Activated CD8-positive, alpha-beta memory T cell treated with anti-CD3 and anti-CD28 coated beads, Interleukin-2, amount 10 ng/mL, durations not matched to agents 7 days and 5 days (primary cell): ENCODE results near the gene ACOX1. TPM values are rescaled to one million over a fixed set of nuclear protein-coding genes. Genes with fewer than 3 reads are reported as not detected.
A peak's percentile ranks its signal among the peaks of the same experiment; 100 is the strongest.

Experiments
- ATAC-seq: fragments of 150-1000 bp; cut with Tn5 transposase; one replicate; pipeline ENCODE4 v1.10.0; 2021; ENCODE audit warnings: moderate library complexity
- CTCF ChIA-PET: fragments of 350-600 bp; sonication (Branson Sonifier 250); formaldehyde crosslinking; loops from one replicate; lab custom pipeline; 2021; ENCODE audit warnings: antibody characterized with exemption; lab: Charles Lee
- DNase-seq: peaks from one replicate; pipeline ENCODE4 v3.0.0-alpha.2; 2020
- H3K27ac Mint-ChIP-seq: one replicate; pipeline ENCODE4 v1.8.0; 2021; ENCODE audit warnings: mild to moderate bottlenecking, mixed read lengths
- H3K27me3 Mint-ChIP-seq: one replicate; pipeline ENCODE4 v1.8.0; 2021; ENCODE audit warnings: mixed read lengths
- H3K36me3 Mint-ChIP-seq: one replicate; pipeline ENCODE4 v1.8.0; 2021; ENCODE audit warnings: mild to moderate bottlenecking, mixed read lengths
- H3K4me1 Mint-ChIP-seq: one replicate; pipeline ENCODE4 v1.8.0; 2021; ENCODE audit warnings: mixed read lengths
- H3K4me3 Mint-ChIP-seq: one replicate; pipeline ENCODE4 v1.8.0; 2021; ENCODE audit warnings: mild to moderate bottlenecking, moderate library complexity, mixed read lengths
- H3K9me3 Mint-ChIP-seq: one replicate; pipeline ENCODE4 v1.8.0; 2022; ENCODE audit warnings: low read depth, mixed read lengths
- total RNA-seq, 2 experiments: library from RNA; stranded (reverse); gene quantifications; one replicate each; pipeline ENCODE4 v1.2.3, GENCODE V29; 2021

Gene ACOX1
- total RNA-seq, 2 experiments from 2014 or later: 28.8 to 33.8 TPM

DNA sequence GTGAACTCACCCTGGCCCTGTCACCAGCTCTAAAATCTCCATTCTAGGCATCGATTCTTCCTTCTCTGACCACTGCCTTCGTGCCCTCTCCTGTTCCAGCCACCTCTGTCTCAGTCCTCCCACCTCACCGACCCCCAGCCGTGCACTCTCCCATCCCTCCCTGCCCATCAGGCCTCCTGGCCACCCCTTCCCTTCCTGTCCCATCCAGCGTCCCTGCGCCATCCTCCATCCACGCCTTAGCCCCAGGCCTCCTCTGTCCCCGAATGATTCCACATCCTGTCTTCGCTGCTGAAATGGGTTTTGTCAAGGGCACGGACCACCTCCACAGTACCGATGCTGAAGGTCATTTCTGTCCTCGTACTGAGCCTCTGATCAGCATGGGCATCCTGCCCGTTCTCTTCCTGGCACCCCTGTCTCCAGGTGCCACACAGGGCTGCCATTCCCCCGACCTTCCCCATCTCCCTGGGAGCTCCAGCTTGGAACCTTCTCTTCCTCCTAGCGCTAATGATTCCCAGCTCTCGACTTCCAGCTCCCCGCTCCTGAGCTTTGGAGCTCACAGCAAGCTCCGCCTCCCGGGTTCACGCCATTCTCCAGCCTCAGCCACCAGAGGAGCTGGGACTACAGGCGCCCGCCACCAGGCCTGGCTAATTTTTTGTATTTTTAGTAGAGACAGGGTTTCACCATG, 84.8 kb downstream of the ACOX1 start:
- H3K27ac Mint-ChIP-seq: no peak overlapping the region
- peak overlapping the region; percentile 17 for H3K4me3 Mint-ChIP-seq
- H3K36me3 Mint-ChIP-seq: peaks cover 7% of the 10 kb centered on the region
- H3K9me3 Mint-ChIP-seq: no peaks in the 10 kb centered on the region
- H3K27me3 Mint-ChIP-seq: no peaks in the 10 kb centered on the region
- no peak for DNase-seq
- no peak for ATAC-seq
- CTCF ChIA-PET: interaction anchor here (0.9 to 8.3 kb wide), 6 partner anchors 11 to 141 kb away, joined by 3 to 101 read pairs (median 16); partner anchors contain the start of genes MRPL38, TRIM47 and WBP2
- H3K4me1 Mint-ChIP-seq: peaks cover 25% of the 10 kb centered on the region

- Mint-ChIP-seq H3K27me3 (no peaks in the 10 kb centered on the region), H3K36me3 (peaks cover 7% of the 10 kb centered on the region), H3K4me3 (peak overlapping the region; percentile 17), H3K27ac (no peak overlapping the region), H3K9me3 (no peaks in the 10 kb centered on the region), H3K4me1 (peaks cover 25% of the 10 kb centered on the region)
- DNase-seq: no peak
- ATAC-seq: no peak
- CTCF ChIA-PET: interaction anchor here (0.9 to 8.3 kb wide), 5 partner anchors 12 to 45 kb away, joined by 3 to 101 read pairs (median 4); partner anchors contain the start of genes MRPL38, TRIM47 and WBP2
Observed at GRCh38 chr17:75893305-75894048, 85.5 kb downstream of the ACOX1 start.

- no peaks in the 10 kb centered on the region for H3K27me3 Mint-ChIP-seq
- H3K4me3 Mint-ChIP-seq: no peak overlapping the region
- H3K36me3 Mint-ChIP-seq: peaks cover 5% of the 10 kb centered on the region
- no peaks in the 10 kb centered on the region for H3K9me3 Mint-ChIP-seq
- ATAC-seq: no peak
- CTCF ChIA-PET: interaction anchor here (0.9 to 8.3 kb wide), 5 partner anchors 13 to 122 kb away, joined by 3 to 101 read pairs (median 4); partner anchors contain the start of genes TRIM47 and WBP2
- no peak overlapping the region for H3K27ac Mint-ChIP-seq
- H3K4me1 Mint-ChIP-seq: peaks cover 23% of the 10 kb centered on the region
- no peak for DNase-seq
Observed at GRCh38 chr17:75892556-75893224, 86.3 kb downstream of the ACOX1 start.

GRCh38 chr17:75891605-75892555, 87.1 kb downstream of the ACOX1 start:
- no peak overlapping the region for H3K4me3 Mint-ChIP-seq
- H3K27me3 Mint-ChIP-seq: no peaks in the 10 kb centered on the region
- peaks cover 19% of the 10 kb centered on the region for H3K4me1 Mint-ChIP-seq
- no peak overlapping the region for H3K27ac Mint-ChIP-seq
- peaks cover 5% of the 10 kb centered on the region for H3K36me3 Mint-ChIP-seq
- no peaks in the 10 kb centered on the region for H3K9me3 Mint-ChIP-seq
- DNase-seq (no peak), ATAC-seq (no peak)
- CTCF ChIA-PET: interaction anchor here (1.0 to 8.3 kb wide), 3 partner anchors 13 to 122 kb away, joined by 3 to 101 read pairs (median 4); partner anchors contain the start of gene TRIM47

Other genes with a start within 250 kb of the ACOX1 start
- gene GALK1, start 214.0 kb downstream of the ACOX1 start, total RNA-seq: 10 to 100 TPM; 46.1 to 53.7 TPM
- 10 to 100 TPM; 32.8 to 33.1 TPM for gene UNK, start 194.4 kb downstream of the ACOX1 start, total RNA-seq
- gene UNC13D, start 134.8 kb downstream of the ACOX1 start, total RNA-seq: 100 to 1,000 TPM; 212 to 218 TPM
- 10 to 100 TPM; 71.3 to 79.1 TPM for gene WBP2, start 123.8 kb downstream of the ACOX1 start, total RNA-seq
- 10 to 100 TPM; 13.4 to 24.3 TPM for gene TRIM47, start 100.6 kb downstream of the ACOX1 start, total RNA-seq
- gene TRIM65, start 82.2 kb downstream of the ACOX1 start, total RNA-seq: 10 to 100 TPM; 33.3 to 33.6 TPM
- gene MRPL38, start 74.3 kb downstream of the ACOX1 start, total RNA-seq: 100 to 1,000 TPM; 115 to 139 TPM
- gene FBF1, start 38.1 kb downstream of the ACOX1 start, total RNA-seq: 10 to 100 TPM; 26.6 to 36.7 TPM
- gene TEN1, start 74 bp upstream of the ACOX1 start, total RNA-seq: 10 to 100 TPM; 13.3 to 15.1 TPM
- gene CDK3, start 21.7 kb upstream of the ACOX1 start, total RNA-seq: 1 to 10 TPM; 6.3 to 7.0 TPM
- gene EVPL, start 48.1 kb upstream of the ACOX1 start, total RNA-seq: under 1 TPM in 1 of 2 experiments, not detected in 1; 0.03 TPM
- gene SRP68, start 93.4 kb upstream of the ACOX1 start, total RNA-seq: 100 to 1,000 TPM in 1 of 2 experiments, 10 to 100 TPM in 1; 92.0 to 116 TPM
- under 1 TPM; 0.29 to 0.47 TPM for gene GALR2, start 95.6 kb upstream of the ACOX1 start, total RNA-seq
- gene ZACN, start 100.0 kb upstream of the ACOX1 start, total RNA-seq: under 1 TPM; 0.26 to 0.87 TPM
- 100 to 1,000 TPM; 132 to 137 TPM for gene EXOC7, start 124.6 kb upstream of the ACOX1 start, total RNA-seq
- gene FOXJ1, start 162.1 kb upstream of the ACOX1 start, total RNA-seq: under 1 TPM in 1 of 2 experiments, not detected in 1; 0.55 TPM